ENCODE measurements around the gene KCNK2.

DNA sequence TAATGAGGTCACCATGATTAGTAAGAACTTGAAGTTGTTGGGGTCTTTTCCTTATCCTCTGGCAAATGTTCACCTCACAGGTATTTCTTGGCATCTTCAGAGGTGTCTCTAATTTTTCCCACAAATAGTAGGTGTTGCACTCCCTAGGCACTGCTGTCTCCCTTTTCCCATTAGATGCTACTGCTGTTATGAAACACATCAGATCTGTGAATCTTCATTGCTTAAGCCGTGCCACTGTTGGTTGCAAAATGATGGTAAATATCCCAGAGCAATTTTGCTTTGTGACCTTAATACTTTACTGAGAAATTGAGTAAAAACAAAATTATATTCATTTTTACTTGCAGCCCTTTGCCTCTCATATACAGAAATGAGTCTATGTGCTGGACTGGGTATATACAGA lies 169.6 kb downstream of the KCNK2 start:
- no peak for TF ChIP-seq CTCF (IDR thresholded peaks at IDR 0.05)
- no peak for TF ChIP-seq EZH2 (IDR thresholded peaks at IDR 0.05)
- TF ChIP-seq EZH2phosphoT487 (IDR thresholded peaks at IDR 0.05) = no peak

Measured in neural progenitor cell (in vitro differentiated cells).